ENCODE data around the gene BCL2. TPM values are rescaled to one million over a fixed set of nuclear protein-coding genes. Genes with fewer than 3 reads are reported as not detected.

The BCL2 gene
- total RNA-seq, 1 experiment from 2014 or later, result 1.3 TPM

DNA sequence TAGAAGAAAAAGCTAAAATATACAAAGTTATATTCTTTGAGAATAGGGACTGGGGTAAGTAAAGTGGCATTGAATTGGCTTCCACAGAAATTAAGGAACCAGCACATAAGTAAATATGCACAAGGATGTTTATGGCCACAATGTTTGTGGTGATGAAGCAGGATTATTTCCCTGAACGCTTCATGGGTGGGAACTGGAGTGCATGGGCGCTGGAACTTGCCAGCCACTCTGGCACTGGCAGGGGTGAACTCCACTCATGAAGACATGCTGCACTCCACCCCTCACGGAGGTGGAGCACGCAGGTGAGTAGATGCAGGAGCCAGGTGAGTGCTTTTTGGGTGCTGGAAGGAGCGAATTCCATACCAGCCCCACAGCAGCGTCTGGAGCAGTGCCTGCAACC lies 94.1 kb downstream of the BCL2 start:
- Histone ChIP-seq H2BK12ac (ENCODE audit: insufficient read length, low read depth, low read length) (no peak overlapping the region), H3K9ac (ENCODE audit: extremely low read depth, insufficient read length, low read length) (no peak overlapping the region), H3K79me2 (ENCODE audit: insufficient read depth, low read length) (no peaks in the 10 kb centered on the region), H3K4me1 (ENCODE audit: insufficient read depth, low read length) (no peaks in the 10 kb centered on the region), H3K23me2 (ENCODE audit: insufficient read length, low read depth, low read length, poor library complexity, severe bottlenecking) (no peaks in the 10 kb centered on the region), H3K56ac (ENCODE audit: insufficient read length, low read depth, low read length) (no peak overlapping the region), H3K18ac (ENCODE audit: insufficient read length, low read depth, low read length) (no peak overlapping the region), H3K27ac (ENCODE audit: insufficient read length, low read depth, low read length) (no peak overlapping the region), H4K20me1 (ENCODE audit: control insufficient read depth, insufficient read depth, insufficient read length) (no peaks in the 10 kb centered on the region), H2AK5ac (ENCODE audit: insufficient read length, low read length) (no peak overlapping the region), H4K5ac (ENCODE audit: insufficient read length, low read depth, low read length) (no peak overlapping the region), H3K9me3 (ENCODE audit: control insufficient read depth, low read depth, low read length) (no peaks in the 10 kb centered on the region), H3K79me1 (ENCODE audit: insufficient read depth, low read depth, low read length, poor library complexity, severe bottlenecking) (no peaks in the 10 kb centered on the region), H2BK20ac (ENCODE audit: low read depth, low read length, poor library complexity, severe bottlenecking) (no peak overlapping the region), H4K8ac (replicated peaks; ENCODE audit: insufficient read length, low read depth, low read length) (no peak overlapping the region), H2BK15ac (ENCODE audit: low read depth, low read length) (no peak overlapping the region), H2AFZ (ENCODE audit: low read length) (no peak overlapping the region), H3K23ac (ENCODE audit: insufficient read length, low read depth, low read length) (no peak overlapping the region), H3K14ac (ENCODE audit: insufficient read depth, low read length) (no peak overlapping the region), H3T11ph (ENCODE audit: low read length) (no peak overlapping the region), H3K4ac (ENCODE audit: low read depth, low read length) (no peak overlapping the region), H2BK120ac (ENCODE audit: low read depth, low read length, poor library complexity, severe bottlenecking) (no peak overlapping the region), H3K27me3 (ENCODE audit: insufficient read depth, low read length) (no peaks in the 10 kb centered on the region), H2BK5ac (ENCODE audit: insufficient read length, low read length) (no peak overlapping the region), H3K4me2 (ENCODE audit: insufficient read depth, insufficient read length, low read length) (no peak overlapping the region), H4K91ac (ENCODE audit: insufficient read length, low read depth, low read length) (no peak overlapping the region)
- no peak overlapping the region for H3K27ac Mint-ChIP-seq
- no CpG with 5 or more reads among the region's 6 CpGs for WGBS (ENCODE audit: extremely low coverage, insufficient read length, low lambda C conversion rate)
- peaks cover 3% of the 10 kb centered on the region for H3K27me3 Mint-ChIP-seq (ENCODE audit: low read depth)
- TF ChIP-seq, protein P1, sequence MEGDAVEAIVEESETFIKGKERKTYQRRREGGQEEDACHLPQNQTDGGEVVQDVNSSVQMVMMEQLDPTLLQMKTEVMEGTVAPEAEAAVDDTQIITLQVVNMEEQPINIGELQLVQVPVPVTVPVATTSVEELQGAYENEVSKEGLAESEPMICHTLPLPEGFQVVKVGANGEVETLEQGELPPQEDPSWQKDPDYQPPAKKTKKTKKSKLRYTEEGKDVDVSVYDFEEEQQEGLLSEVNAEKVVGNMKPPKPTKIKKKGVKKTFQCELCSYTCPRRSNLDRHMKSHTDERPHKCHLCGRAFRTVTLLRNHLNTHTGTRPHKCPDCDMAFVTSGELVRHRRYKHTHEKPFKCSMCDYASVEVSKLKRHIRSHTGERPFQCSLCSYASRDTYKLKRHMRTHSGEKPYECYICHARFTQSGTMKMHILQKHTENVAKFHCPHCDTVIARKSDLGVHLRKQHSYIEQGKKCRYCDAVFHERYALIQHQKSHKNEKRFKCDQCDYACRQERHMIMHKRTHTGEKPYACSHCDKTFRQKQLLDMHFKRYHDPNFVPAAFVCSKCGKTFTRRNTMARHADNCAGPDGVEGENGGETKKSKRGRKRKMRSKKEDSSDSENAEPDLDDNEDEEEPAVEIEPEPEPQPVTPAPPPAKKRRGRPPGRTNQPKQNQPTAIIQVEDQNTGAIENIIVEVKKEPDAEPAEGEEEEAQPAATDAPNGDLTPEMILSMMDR (conservative IDR thresholded peaks at IDR 0.05), result no peak
- H3K36me3 Mint-ChIP-seq (ENCODE audit: insufficient read depth in 1 of 3, low read depth in 3 of 3), result no peaks in the 10 kb centered on the region
- H3K4me3 Mint-ChIP-seq, result no peak overlapping the region
- DNase-seq, result no peak
- no peaks in the 10 kb centered on the region for H3K4me1 Mint-ChIP-seq
- H3K9me3 Mint-ChIP-seq, result peaks cover 8 to 9% of the 10 kb centered on the region in 2 experiments; a peak in 4 of 5 replicates

All from H9 (cell line).